Tibial nerve (tissue), 4 donors: ENCODE measurements around the gene CAPN1. TPM values are rescaled to one million over a fixed set of nuclear protein-coding genes. Genes with fewer than 3 reads are reported as not detected.

Experiments
- DNase-seq, 2 donors: peaks; one replicate each; pipeline ENCODE4 v3.0.0-alpha.2; 2019; ENCODE audit warnings: low spot score in 2 of 2
- H3K27ac ChIP-seq, 4 donors: fragments of 200-600 bp; sonication (generic) in 3 of 4; one replicate each; pipeline ENCODE4 v1.5.1; 2017 to 2019; ENCODE audit warnings: mild to moderate bottlenecking in 1 of 4
- H3K27me3 ChIP-seq, 2 donors: fragments of 200-600 bp; sonication (generic) in 1 of 2; one replicate each; pipeline versions ENCODE4 v1.5.1 to v1.6.0; 2017 to 2019
- H3K36me3 ChIP-seq, 3 donors: fragments of 200-600 bp; sonication (generic); one replicate each; pipeline ENCODE4 v1.5.1; 2018 to 2019
- H3K4me1 ChIP-seq, 4 donors: fragments of 200-600 bp; sonication (generic) in 3 of 4; one replicate each; pipeline ENCODE4 v1.5.1; 2017 to 2019
- H3K4me3 ChIP-seq, 4 donors: fragments of 200-600 bp; sonication (generic) in 3 of 4; one replicate each; pipeline ENCODE4 v1.5.1; 2017 to 2019; ENCODE audit warnings: mild to moderate bottlenecking in 1 of 4, moderate library complexity in 1 of 4
- H3K9me3 ChIP-seq, 4 donors: fragments of 200-600 bp; sonication (generic) in 3 of 4; one replicate each; pipeline ENCODE4 v1.5.1; 2017 to 2019
- EP300 ChIP-seq, 2 donors: sonication (generic); formaldehyde crosslinking; IDR thresholded peaks; one replicate each; pipeline ENCODE4 v1.6.1; 2017; ENCODE audit warnings: antibody characterized with exemption in 2 of 2, mild to moderate bottlenecking in 1 of 2
- POLR2A ChIP-seq, 2 donors: fragments of 450-650 bp; IDR thresholded peaks; one replicate each; pipeline ENCODE4 v1.6.1; 2017; ENCODE audit warnings: antibody characterized with exemption in 2 of 2, mild to moderate bottlenecking in 2 of 2, moderate library complexity in 2 of 2
- WGBS, 2 donors: methylation state at CpG; one replicate each; pipeline ENCODE4 v1.1.5; 2018; 5-methylcytosine and 5-hydroxymethylcytosine counted together
- total RNA-seq, 4 donors: library from RNA; depleted of rRNA; stranded (reverse); fragments of >200 nt; gene quantifications; one replicate each; pipeline ENCODE4 v1.1.0, GENCODE V29; 2016
- TF ChIP-seq, protein P1 (sequence below), 5 experiments: fragments of 200-600 bp in 3 of 5; fragments of 450-650 bp in 2 of 5; sonication (generic) in 3 of 5; IDR thresholded peaks; one replicate each; pipeline ENCODE4 v1.5.1; 2016 to 2019; ENCODE audit warnings: antibody characterized with exemption in 5 of 5, mild to moderate bottlenecking in 3 of 5, moderate library complexity in 2 of 5

CAPN1 gene
- total RNA-seq, 4 donors from 2014 or later: 108 to 209 (median 150) TPM

- Histone ChIP-seq H3K4me1 (peaks cover 0 to 11% (median 3%) of the 10 kb centered on the region in 4 donors), H3K27ac (no peak overlapping the region), H3K9me3 (no peaks in the 10 kb centered on the region), H3K27me3 (no peaks in the 10 kb centered on the region), H3K4me3 (no peak overlapping the region), H3K36me3 (peaks cover 0 to 73% (median 28%) of the 10 kb centered on the region in 3 donors)
- no peak for TF ChIP-seq EP300 (IDR thresholded peaks at IDR 0.05)
- no peak for TF ChIP-seq POLR2A (IDR thresholded peaks at IDR 0.05)
- TF ChIP-seq, protein P1, sequence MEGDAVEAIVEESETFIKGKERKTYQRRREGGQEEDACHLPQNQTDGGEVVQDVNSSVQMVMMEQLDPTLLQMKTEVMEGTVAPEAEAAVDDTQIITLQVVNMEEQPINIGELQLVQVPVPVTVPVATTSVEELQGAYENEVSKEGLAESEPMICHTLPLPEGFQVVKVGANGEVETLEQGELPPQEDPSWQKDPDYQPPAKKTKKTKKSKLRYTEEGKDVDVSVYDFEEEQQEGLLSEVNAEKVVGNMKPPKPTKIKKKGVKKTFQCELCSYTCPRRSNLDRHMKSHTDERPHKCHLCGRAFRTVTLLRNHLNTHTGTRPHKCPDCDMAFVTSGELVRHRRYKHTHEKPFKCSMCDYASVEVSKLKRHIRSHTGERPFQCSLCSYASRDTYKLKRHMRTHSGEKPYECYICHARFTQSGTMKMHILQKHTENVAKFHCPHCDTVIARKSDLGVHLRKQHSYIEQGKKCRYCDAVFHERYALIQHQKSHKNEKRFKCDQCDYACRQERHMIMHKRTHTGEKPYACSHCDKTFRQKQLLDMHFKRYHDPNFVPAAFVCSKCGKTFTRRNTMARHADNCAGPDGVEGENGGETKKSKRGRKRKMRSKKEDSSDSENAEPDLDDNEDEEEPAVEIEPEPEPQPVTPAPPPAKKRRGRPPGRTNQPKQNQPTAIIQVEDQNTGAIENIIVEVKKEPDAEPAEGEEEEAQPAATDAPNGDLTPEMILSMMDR (IDR thresholded peaks at IDR 0.05): no peak
- 91% methylated on average over 14 to 20 of the region's 20 CpGs for WGBS, 2 donors
- DNase-seq: no peak
These were observed 28.1 kb downstream of the CAPN1 start for GRCh38 chr11:65209711-65210360.

GRCh38 chr11:65210361-65210731 lies 28.6 kb downstream of the CAPN1 start:
- H3K27me3 ChIP-seq: no peaks in the 10 kb centered on the region
- TF ChIP-seq POLR2A (IDR thresholded peaks at IDR 0.05) (no peak), EP300 (IDR thresholded peaks at IDR 0.05) (no peak)
- TF ChIP-seq, protein P1 (IDR thresholded peaks at IDR 0.05): no peak
- H3K4me1 ChIP-seq: peaks cover 0 to 11% (median 3%) of the 10 kb centered on the region in 4 donors
- no peaks in the 10 kb centered on the region for H3K9me3 ChIP-seq
- H3K27ac ChIP-seq: no peak overlapping the region
- H3K36me3 ChIP-seq: peaks cover 0 to 68% (median 23%) of the 10 kb centered on the region in 3 donors
- H3K4me3 ChIP-seq: no peak overlapping the region
- DNase-seq: no peak
- 85 to 91% methylated on average over 14 of the region's 14 CpGs for WGBS, 2 donors

DNA sequence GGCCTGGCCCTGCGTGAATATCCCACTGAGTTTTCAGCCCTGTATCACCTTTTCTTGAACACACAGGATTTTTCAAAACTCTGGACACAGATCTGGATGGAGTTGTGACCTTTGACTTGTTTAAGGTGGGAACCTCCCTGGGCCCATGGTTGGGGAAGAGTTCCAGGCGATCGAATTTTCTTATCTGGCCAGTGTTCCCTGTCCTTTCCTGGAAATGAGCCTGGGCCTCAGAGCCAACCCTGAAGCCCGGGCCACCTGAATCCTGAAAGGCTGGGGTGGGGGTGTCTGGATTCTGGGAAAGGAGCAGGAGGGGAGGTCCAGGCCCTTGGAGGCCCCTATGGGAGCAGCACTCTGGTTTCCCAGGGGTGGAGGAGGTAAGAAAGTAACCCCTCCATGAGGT lies 29.0 kb downstream of the CAPN1 start:
- TF ChIP-seq, protein P1 (IDR thresholded peaks at IDR 0.05): no peak
- no peak for TF ChIP-seq POLR2A (IDR thresholded peaks at IDR 0.05)
- TF ChIP-seq EP300 (IDR thresholded peaks at IDR 0.05): no peak
- H3K9me3 ChIP-seq: no peaks in the 10 kb centered on the region
- WGBS, 2 donors: 89 to 90% methylated on average over 4 of the region's 4 CpGs
- H3K27me3 ChIP-seq: no peaks in the 10 kb centered on the region
- peaks cover 0 to 64% (median 19%) of the 10 kb centered on the region in 3 donors for H3K36me3 ChIP-seq
- H3K4me1 ChIP-seq: peaks cover 0 to 11% (median 3%) of the 10 kb centered on the region in 4 donors
- DNase-seq: no peak
- no peak overlapping the region for H3K4me3 ChIP-seq
- H3K27ac ChIP-seq: no peak overlapping the region

DNA sequence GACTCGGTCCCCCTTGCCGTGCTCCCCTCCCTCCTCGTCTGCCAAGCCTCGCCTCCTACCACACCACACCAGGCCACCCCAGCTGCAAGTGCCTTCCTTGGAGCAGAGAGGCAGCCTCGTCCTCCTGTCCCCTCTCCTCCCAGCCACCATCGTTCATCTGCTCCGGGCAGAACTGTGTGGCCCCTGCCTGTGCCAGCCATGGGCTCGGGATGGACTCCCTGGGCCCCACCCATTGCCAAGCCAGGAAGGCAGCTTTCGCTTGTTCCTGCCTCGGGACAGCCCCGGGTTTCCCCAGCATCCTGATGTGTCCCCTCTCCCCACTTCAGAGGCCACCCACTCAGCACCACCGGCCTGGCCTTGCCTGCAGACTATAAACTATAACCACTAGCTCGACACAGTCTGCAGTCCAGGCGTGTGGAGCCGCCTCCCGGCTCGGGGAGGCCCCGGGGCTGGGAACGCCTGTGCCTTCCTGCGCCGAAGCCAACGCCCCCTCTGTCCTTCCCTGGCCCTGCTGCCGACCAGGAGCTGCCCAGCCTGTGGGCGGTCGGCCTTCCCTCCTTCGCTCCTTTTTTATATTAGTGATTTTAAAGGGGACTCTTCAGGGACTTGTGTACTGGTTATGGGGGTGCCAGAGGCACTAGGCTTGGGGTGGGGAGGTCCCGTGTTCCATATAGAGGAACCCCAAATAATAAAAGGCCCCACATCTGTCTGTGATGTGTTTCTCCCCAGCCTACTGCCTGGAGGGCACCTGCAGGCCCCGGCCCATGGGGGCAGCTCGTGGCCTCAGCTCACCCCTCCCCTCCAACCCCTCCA lies 29.8 kb downstream of the CAPN1 start:
- WGBS, 2 donors: 59 to 60% methylated on average over 27 to 29 of the region's 29 CpGs
- DNase-seq: no peak
- no peaks in the 10 kb centered on the region for H3K27me3 ChIP-seq
- peaks cover 0 to 57% (median 17%) of the 10 kb centered on the region in 3 donors for H3K36me3 ChIP-seq
- H3K9me3 ChIP-seq: no peaks in the 10 kb centered on the region
- no peak overlapping the region for H3K27ac ChIP-seq
- H3K4me1 ChIP-seq: peaks cover 0 to 11% (median 3%) of the 10 kb centered on the region in 4 donors
- H3K4me3 ChIP-seq: no peak overlapping the region
- TF ChIP-seq POLR2A (IDR thresholded peaks at IDR 0.05) (no peak), EP300 (IDR thresholded peaks at IDR 0.05) (no peak)
- TF ChIP-seq, protein P1 (IDR thresholded peaks at IDR 0.05): no peak
